ENCODE data around the gene C12orf43.
A peak's percentile ranks its signal among the peaks of the same experiment; 100 is the strongest.

C12orf43 gene

DNA sequence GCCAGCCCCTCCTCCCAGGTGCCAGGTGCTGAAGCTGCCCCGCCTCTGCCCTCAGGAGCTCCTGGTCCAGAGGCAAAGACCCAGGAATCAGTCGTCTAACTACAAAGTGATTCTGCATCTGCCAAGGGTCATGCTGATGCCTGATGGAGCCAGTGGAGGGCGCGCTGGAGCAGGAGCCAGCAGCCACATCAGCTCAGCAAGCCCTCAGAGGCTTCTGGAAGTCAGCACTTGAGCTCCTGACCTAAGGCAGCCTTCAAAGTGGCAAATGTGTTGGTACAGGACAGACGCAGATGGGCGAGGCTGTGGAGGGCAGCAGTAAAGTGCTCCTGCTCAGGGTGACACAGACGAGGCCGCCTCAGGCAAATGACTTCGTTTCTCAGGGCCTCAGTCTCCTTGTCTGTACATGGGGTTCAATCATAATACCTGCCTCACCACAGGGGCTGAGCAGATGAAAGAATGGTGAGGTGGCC lies 10.9 kb downstream of the C12orf43 start:
- TF ChIP-seq, protein P1, sequence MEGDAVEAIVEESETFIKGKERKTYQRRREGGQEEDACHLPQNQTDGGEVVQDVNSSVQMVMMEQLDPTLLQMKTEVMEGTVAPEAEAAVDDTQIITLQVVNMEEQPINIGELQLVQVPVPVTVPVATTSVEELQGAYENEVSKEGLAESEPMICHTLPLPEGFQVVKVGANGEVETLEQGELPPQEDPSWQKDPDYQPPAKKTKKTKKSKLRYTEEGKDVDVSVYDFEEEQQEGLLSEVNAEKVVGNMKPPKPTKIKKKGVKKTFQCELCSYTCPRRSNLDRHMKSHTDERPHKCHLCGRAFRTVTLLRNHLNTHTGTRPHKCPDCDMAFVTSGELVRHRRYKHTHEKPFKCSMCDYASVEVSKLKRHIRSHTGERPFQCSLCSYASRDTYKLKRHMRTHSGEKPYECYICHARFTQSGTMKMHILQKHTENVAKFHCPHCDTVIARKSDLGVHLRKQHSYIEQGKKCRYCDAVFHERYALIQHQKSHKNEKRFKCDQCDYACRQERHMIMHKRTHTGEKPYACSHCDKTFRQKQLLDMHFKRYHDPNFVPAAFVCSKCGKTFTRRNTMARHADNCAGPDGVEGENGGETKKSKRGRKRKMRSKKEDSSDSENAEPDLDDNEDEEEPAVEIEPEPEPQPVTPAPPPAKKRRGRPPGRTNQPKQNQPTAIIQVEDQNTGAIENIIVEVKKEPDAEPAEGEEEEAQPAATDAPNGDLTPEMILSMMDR (IDR thresholded peaks at IDR 0.05; ENCODE audit: low read depth, low read length) = peak; percentile 87
- peak; percentile 54 to 58 for DNase-seq (ENCODE audit: low read depth in 2 of 2)
- H3K4me3 ChIP-seq (replicated peaks in 1 of 2; ENCODE audit: low read depth in 2 of 2, low read length in 2 of 2) = no peak overlapping the region

DNA sequence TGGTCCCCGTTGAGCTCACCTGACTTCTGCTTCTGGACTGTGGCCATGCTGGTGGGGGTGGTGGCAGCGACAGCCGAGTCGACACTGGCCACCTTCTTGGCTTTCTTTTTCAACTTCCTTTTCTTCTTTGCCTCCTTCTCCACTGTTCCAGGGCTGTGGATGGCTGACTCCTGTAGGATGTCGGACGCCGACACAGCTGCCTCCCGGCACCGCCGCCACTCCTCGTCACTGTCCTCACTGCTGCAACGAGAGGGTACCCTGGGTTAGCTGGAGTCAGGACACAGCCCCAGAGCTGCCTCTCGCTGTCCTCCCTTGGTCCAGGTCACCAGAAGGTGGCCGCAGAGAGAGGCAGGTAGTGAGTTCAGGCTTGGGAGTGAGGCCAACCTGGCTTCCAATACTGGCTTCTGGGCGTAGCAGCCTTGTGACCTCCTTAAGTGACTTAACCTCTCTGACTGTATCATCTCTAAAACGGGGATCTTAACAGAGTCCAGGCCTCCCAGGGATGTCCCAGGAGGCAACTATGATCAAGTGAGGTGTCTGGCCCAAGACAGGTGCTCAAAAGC lies 12.0 kb downstream of the C12orf43 start:
- TF ChIP-seq, protein P1 (IDR thresholded peaks at IDR 0.05; ENCODE audit: low read depth, low read length) = no peak

DNA sequence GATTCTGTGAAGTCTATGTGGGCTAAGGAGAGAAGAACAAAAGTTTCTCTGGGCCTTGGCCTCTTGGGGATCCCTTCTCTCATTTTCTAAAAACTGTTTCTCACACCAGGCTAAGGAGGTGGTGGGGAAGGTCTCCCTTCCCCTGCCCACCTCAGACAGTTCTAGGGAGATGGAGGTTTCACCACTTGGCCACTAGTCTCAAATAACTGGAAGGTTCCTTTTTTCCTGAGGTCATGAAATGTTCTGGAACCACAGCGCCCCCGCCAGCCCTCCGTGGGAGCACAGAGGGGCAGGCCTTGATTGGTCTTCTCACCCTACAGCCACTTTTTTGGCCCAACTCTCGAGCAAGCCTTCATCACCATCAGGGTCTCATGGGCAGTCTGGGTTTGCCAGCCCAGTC lies 12.6 kb downstream of the C12orf43 start:
- TF ChIP-seq, protein P1 (IDR thresholded peaks at IDR 0.05; ENCODE audit: low read depth, low read length) = no peak
- no peak overlapping the region for H3K4me3 ChIP-seq (replicated peaks in 1 of 2; ENCODE audit: low read depth in 2 of 2, low read length in 2 of 2)
- no peak for DNase-seq (ENCODE audit: low read depth in 2 of 2)

More for the DNA sequence above, 12.0 kb downstream of the C12orf43 start:
- DNase-seq (ENCODE audit: low read depth in 2 of 2) = no peak
- no peak overlapping the region for H3K4me3 ChIP-seq (replicated peaks in 1 of 2; ENCODE audit: low read depth in 2 of 2, low read length in 2 of 2)

DNA sequence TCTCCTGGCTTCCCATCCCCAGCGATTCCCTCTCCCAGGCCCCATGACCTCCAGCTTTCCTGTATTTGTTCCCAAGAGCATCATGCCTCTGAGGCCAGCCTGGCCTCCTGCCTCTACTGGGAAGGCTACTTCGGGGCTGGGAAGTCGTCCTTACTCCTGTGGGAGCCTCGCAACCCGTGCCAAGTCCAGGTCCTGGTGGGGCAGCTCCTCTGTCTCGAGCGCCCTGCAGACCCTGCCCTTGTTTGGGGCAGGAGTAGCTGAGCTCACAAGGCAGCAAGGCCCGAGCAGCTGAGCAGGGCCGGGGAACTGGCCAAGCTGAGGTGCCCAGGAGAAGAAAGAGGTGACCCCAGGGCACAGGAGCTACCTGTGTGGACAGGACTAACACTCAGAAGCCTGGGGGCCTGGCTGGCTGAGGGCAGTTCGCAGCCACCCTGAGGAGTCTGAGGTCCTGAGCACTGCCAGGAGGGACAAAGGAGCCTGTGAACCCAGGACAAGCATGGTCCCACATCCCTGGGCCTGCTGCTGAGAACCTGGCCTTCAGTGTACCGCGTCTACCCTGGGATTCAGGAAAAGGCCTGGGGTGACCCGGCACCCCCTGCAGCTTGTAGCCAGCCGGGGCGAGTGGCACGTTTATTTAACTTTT lies 14.3 kb downstream of the C12orf43 start:
- H3K4me3 ChIP-seq (replicated peaks in 1 of 2; ENCODE audit: low read depth in 2 of 2, low read length in 2 of 2) = no peak overlapping the region
- TF ChIP-seq, protein P1 (IDR thresholded peaks at IDR 0.05; ENCODE audit: low read depth, low read length) = no peak
- DNase-seq (ENCODE audit: low read depth in 2 of 2) = no peak

DNA sequence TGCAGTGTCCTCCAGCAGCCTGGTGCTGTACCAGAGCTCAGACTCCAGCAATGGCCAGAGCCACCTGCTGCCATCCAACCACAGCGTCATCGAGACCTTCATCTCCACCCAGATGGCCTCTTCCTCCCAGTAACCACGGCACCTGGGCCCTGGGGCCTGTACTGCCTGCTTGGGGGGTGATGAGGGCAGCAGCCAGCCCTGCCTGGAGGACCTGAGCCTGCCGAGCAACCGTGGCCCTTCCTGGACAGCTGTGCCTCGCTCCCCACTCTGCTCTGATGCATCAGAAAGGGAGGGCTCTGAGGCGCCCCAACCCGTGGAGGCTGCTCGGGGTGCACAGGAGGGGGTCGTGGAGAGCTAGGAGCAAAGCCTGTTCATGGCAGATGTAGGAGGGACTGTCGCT lies 15.2 kb downstream of the C12orf43 start:
- TF ChIP-seq, protein P1 (IDR thresholded peaks at IDR 0.05; ENCODE audit: low read depth, low read length) = no peak
- H3K4me3 ChIP-seq (replicated peaks in 1 of 2; ENCODE audit: low read depth in 2 of 2, low read length in 2 of 2) = no peak overlapping the region

DNA sequence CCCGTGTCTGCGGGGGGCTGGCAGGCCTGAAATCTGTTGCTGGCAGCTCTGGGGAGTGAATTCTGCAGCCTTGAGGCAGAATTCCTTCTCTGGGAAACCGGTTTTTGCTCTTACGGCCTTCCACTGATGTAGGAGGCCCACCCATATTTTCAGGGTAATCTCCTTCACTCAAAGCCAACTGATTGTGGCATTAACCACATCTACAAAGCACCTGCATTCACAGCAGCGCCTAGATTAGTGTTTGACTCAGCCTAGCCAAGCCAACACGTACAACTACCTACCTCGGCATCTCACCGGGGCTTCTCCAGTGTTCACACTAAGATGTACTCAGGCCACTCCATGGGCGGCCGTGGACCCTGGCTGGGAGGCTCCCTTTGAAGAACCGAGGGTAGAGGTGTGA lies 15.8 kb downstream of the C12orf43 start:
- H3K4me3 ChIP-seq (replicated peaks in 1 of 2; ENCODE audit: low read depth in 2 of 2, low read length in 2 of 2) = no peak overlapping the region
- DNase-seq (ENCODE audit: low read depth in 2 of 2) = no peak
- TF ChIP-seq, protein P1 (IDR thresholded peaks at IDR 0.05; ENCODE audit: low read depth, low read length) = no peak

More for the DNA sequence above, 15.2 kb downstream of the C12orf43 start:
- no peak for DNase-seq (ENCODE audit: low read depth in 2 of 2)
